ENCODE results near the gene RPS10.

RPS10 gene

GRCh38 chr6:34463299-34463698 is 37.4 kb upstream of the RPS10 start:
- Histone ChIP-seq H3K4me1 (ENCODE audit: control insufficient read depth, insufficient read depth, low read length) (peaks cover 22% of the 10 kb centered on the region), H3K4me3 (ENCODE audit: low read depth, low read length) (no peak overlapping the region), H3K9me3 (ENCODE audit: control insufficient read depth, insufficient read depth, low read depth, low read length) (no peaks in the 10 kb centered on the region), H3K36me3 (ENCODE audit: control insufficient read depth, insufficient read depth, low read length) (no peaks in the 10 kb centered on the region), H3K27me3 (ENCODE audit: control insufficient read depth, insufficient read depth, low read length) (peaks cover 18% of the 10 kb centered on the region), H3K9ac (ENCODE audit: low read length) (no peak overlapping the region), H3K27ac (ENCODE audit: low read depth, low read length) (no peak overlapping the region)

GRCh38 chr6:34462551-34462971 is 36.7 kb upstream of the RPS10 start:
- H3K27me3 ChIP-seq (ENCODE audit: control insufficient read depth, insufficient read depth, low read length): peaks cover 18% of the 10 kb centered on the region
- H3K36me3 ChIP-seq (ENCODE audit: control insufficient read depth, insufficient read depth, low read length): no peaks in the 10 kb centered on the region
- no peaks in the 10 kb centered on the region for H3K9me3 ChIP-seq (ENCODE audit: control insufficient read depth, insufficient read depth, low read depth, low read length)
- no peak overlapping the region for H3K27ac ChIP-seq (ENCODE audit: low read depth, low read length)
- peaks cover 27% of the 10 kb centered on the region for H3K4me1 ChIP-seq (ENCODE audit: control insufficient read depth, insufficient read depth, low read length)
- no peak overlapping the region for H3K9ac ChIP-seq (ENCODE audit: low read length)
- H3K4me3 ChIP-seq (ENCODE audit: low read depth, low read length): 0 out of 2 replicates have a peak overlapping the region, but pooled peaks have one; percentile 10

GRCh38 chr6:34462010-34462409 is 36.1 kb upstream of the RPS10 start:
- no peak overlapping the region for H3K9ac ChIP-seq (ENCODE audit: low read length)
- no peak overlapping the region for H3K27ac ChIP-seq (ENCODE audit: low read depth, low read length)

GRCh38 chr6:34460796-34461507 is 35.1 kb upstream of the RPS10 start:
- no peak overlapping the region for H3K27ac ChIP-seq (ENCODE audit: low read depth, low read length)
- H3K4me1 ChIP-seq (ENCODE audit: control insufficient read depth, insufficient read depth, low read length): peaks cover 26% of the 10 kb centered on the region
- H3K4me3 ChIP-seq (ENCODE audit: low read depth, low read length): no peak overlapping the region
- H3K9me3 ChIP-seq (ENCODE audit: control insufficient read depth, insufficient read depth, low read depth, low read length): no peaks in the 10 kb centered on the region
- no peaks in the 10 kb centered on the region for H3K36me3 ChIP-seq (ENCODE audit: control insufficient read depth, insufficient read depth, low read length)
- H3K27me3 ChIP-seq (ENCODE audit: control insufficient read depth, insufficient read depth, low read length): peaks cover 7% of the 10 kb centered on the region; the same call in 1 of the 2 replicates
- no peak overlapping the region for H3K9ac ChIP-seq (ENCODE audit: low read length)

More at GRCh38 chr6:34462010-34462409, 36.1 kb upstream of the RPS10 start:
- no peaks in the 10 kb centered on the region for H3K36me3 ChIP-seq (ENCODE audit: control insufficient read depth, insufficient read depth, low read length)
- peaks cover 18% of the 10 kb centered on the region for H3K27me3 ChIP-seq (ENCODE audit: control insufficient read depth, insufficient read depth, low read length)
- H3K4me3 ChIP-seq (ENCODE audit: low read depth, low read length): no peak overlapping the region
- H3K9me3 ChIP-seq (ENCODE audit: control insufficient read depth, insufficient read depth, low read depth, low read length): no peaks in the 10 kb centered on the region
- peaks cover 32% of the 10 kb centered on the region for H3K4me1 ChIP-seq (ENCODE audit: control insufficient read depth, insufficient read depth, low read length)

- peaks cover under 1% of the 10 kb centered on the region; the same call in 1 of the 2 replicates for H3K27me3 ChIP-seq (ENCODE audit: control insufficient read depth, insufficient read depth, low read length)
Observed at GRCh38 chr6:34459899-34460593, 34.2 kb upstream of the RPS10 start.

GRCh38 chr6:34457742-34458735 is 32.2 kb upstream of the RPS10 start:
- Histone ChIP-seq H3K9me3 (ENCODE audit: control insufficient read depth, insufficient read depth, low read depth, low read length) (no peaks in the 10 kb centered on the region), H3K27ac (ENCODE audit: low read depth, low read length) (no peak overlapping the region), H3K4me3 (ENCODE audit: low read depth, low read length) (no peak overlapping the region), H3K27me3 (ENCODE audit: control insufficient read depth, insufficient read depth, low read length) (no peaks in the 10 kb centered on the region), H3K36me3 (ENCODE audit: control insufficient read depth, insufficient read depth, low read length) (no peaks in the 10 kb centered on the region), H3K4me1 (ENCODE audit: control insufficient read depth, insufficient read depth, low read length) (peaks cover 22% of the 10 kb centered on the region), H3K9ac (ENCODE audit: low read length) (no peak overlapping the region)

More at GRCh38 chr6:34459899-34460593, 34.2 kb upstream of the RPS10 start:
- Histone ChIP-seq H3K36me3 (ENCODE audit: control insufficient read depth, insufficient read depth, low read length) (no peaks in the 10 kb centered on the region), H3K4me3 (ENCODE audit: low read depth, low read length) (no peak overlapping the region), H3K9me3 (ENCODE audit: control insufficient read depth, insufficient read depth, low read depth, low read length) (no peaks in the 10 kb centered on the region), H3K27ac (ENCODE audit: low read depth, low read length) (no peak overlapping the region), H3K4me1 (ENCODE audit: control insufficient read depth, insufficient read depth, low read length) (peaks cover 23% of the 10 kb centered on the region), H3K9ac (ENCODE audit: low read length) (no peak overlapping the region)

GRCh38 chr6:34457382-34457741 is 31.5 kb upstream of the RPS10 start:
- Histone ChIP-seq H3K36me3 (ENCODE audit: control insufficient read depth, insufficient read depth, low read length) (no peaks in the 10 kb centered on the region), H3K9me3 (ENCODE audit: control insufficient read depth, insufficient read depth, low read depth, low read length) (no peaks in the 10 kb centered on the region), H3K9ac (ENCODE audit: low read length) (no peak overlapping the region), H3K4me3 (ENCODE audit: low read depth, low read length) (no peak overlapping the region), H3K4me1 (ENCODE audit: control insufficient read depth, insufficient read depth, low read length) (peaks cover 17% of the 10 kb centered on the region; the same call in 1 of the 2 replicates), H3K27me3 (ENCODE audit: control insufficient read depth, insufficient read depth, low read length) (no peaks in the 10 kb centered on the region), H3K27ac (ENCODE audit: low read depth, low read length) (no peak overlapping the region)

GRCh38 chr6:34455831-34456230 is 30.0 kb upstream of the RPS10 start:
- no peaks in the 10 kb centered on the region for H3K27me3 ChIP-seq (ENCODE audit: control insufficient read depth, insufficient read depth, low read length)
- H3K36me3 ChIP-seq (ENCODE audit: control insufficient read depth, insufficient read depth, low read length): no peaks in the 10 kb centered on the region
- no peak overlapping the region for H3K27ac ChIP-seq (ENCODE audit: low read depth, low read length)
- no peak overlapping the region for H3K9ac ChIP-seq (ENCODE audit: low read length)
- H3K4me3 ChIP-seq (ENCODE audit: low read depth, low read length): no peak overlapping the region
- peaks cover 10% of the 10 kb centered on the region; the same call in 1 of the 2 replicates for H3K4me1 ChIP-seq (ENCODE audit: control insufficient read depth, insufficient read depth, low read length)
- peaks cover 7% of the 10 kb centered on the region for H3K9me3 ChIP-seq (ENCODE audit: control insufficient read depth, insufficient read depth, low read depth, low read length)

GRCh38 chr6:34451192-34451591 is 25.3 kb upstream of the RPS10 start:
- Histone ChIP-seq H3K9ac (ENCODE audit: low read length) (no peak overlapping the region), H3K4me3 (ENCODE audit: low read depth, low read length) (no peak overlapping the region), H3K27ac (ENCODE audit: low read depth, low read length) (no peak overlapping the region), H3K27me3 (ENCODE audit: control insufficient read depth, insufficient read depth, low read length) (no peaks in the 10 kb centered on the region), H3K4me1 (ENCODE audit: control insufficient read depth, insufficient read depth, low read length) (peaks cover 4% of the 10 kb centered on the region; the same call in 1 of the 2 replicates), H3K36me3 (ENCODE audit: control insufficient read depth, insufficient read depth, low read length) (no peaks in the 10 kb centered on the region), H3K9me3 (ENCODE audit: control insufficient read depth, insufficient read depth, low read depth, low read length) (peaks cover 7% of the 10 kb centered on the region)

GRCh38 chr6:34447910-34448309 is 22.0 kb upstream of the RPS10 start:
- no peaks in the 10 kb centered on the region for H3K27me3 ChIP-seq (ENCODE audit: control insufficient read depth, insufficient read depth, low read length)
- no peaks in the 10 kb centered on the region for H3K36me3 ChIP-seq (ENCODE audit: control insufficient read depth, insufficient read depth, low read length)
- H3K27ac ChIP-seq (ENCODE audit: low read depth, low read length): no peak overlapping the region
- no peak overlapping the region for H3K4me3 ChIP-seq (ENCODE audit: low read depth, low read length)
- H3K9ac ChIP-seq (ENCODE audit: low read length): no peak overlapping the region
- peaks cover 7% of the 10 kb centered on the region for H3K9me3 ChIP-seq (ENCODE audit: control insufficient read depth, insufficient read depth, low read depth, low read length)
- peaks cover 4% of the 10 kb centered on the region; the same call in 1 of the 2 replicates for H3K4me1 ChIP-seq (ENCODE audit: control insufficient read depth, insufficient read depth, low read length)
